OCI-LY3 (cell line): ENCODE results near the gene RNF217.

Source experiments
- CTCF ChIP-seq: fragments of 200-600, 300-600 bp; sonication (generic); IDR thresholded peaks from 2 replicates; pipeline ENCODE4 v1.5.1; 2014; ENCODE audit warnings: antibody characterized with exemption, low read length, low read depth
- EZH2phosphoT487 ChIP-seq: fragments of 200-600 bp; shearing (Covaris generic); IDR thresholded peaks from 2 replicates; pipeline ENCODE4 v1.6.1; 2018; ENCODE audit warnings: antibody characterized with exemption, mixed run types, low read depth

- TF ChIP-seq CTCF (no peak), EZH2phosphoT487 (no peak)
Measured at GRCh38 chr6:125031385-125031784, 69.1 kb downstream of the RNF217 start.
